ENCODE measurements around the gene CRADD. TPM values are rescaled to one million over a fixed set of nuclear protein-coding genes. Genes with fewer than 3 reads are reported as not detected.

Gene CRADD
- total and polyA plus RNA-seq, 2 donors (not counting 3 experiments of a cell fraction or from before 2014, with no cell fraction given), result 11.7 to 14.5 TPM

DNA sequence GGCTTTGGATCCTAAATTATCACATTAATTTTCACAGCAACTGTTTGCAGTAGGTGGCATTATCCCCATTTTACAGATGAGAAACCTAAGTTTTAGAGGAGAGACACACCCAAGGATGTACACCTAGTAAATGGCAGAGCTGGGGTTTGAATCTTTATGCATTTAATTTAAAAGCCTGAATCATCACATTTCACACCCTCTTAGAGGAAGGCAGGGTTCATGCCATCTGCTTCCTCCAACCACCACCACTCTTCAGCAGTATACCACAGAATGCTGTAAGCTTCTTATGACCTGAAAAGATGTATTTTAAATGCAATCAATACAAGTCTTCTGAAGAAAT is 90.3 kb downstream of the CRADD start:
- H3K9me1 ChIP-seq (replicated peaks; ENCODE audit: control insufficient read depth, extremely low read depth, insufficient read depth, low read length), result no peaks in the 10 kb centered on the region
- H3K27ac ChIP-seq (ENCODE audit: insufficient read depth, low read depth, low read length), result no peak overlapping the region
- FAIRE-seq (no peak), DNase-seq (ENCODE audit: low read depth, low spot score) (no peak)
- peaks cover 7% of the 10 kb centered on the region for H3K4me1 ChIP-seq (ENCODE audit: control insufficient read depth, extremely low read depth, insufficient read depth, low read length)
- no peaks in the 10 kb centered on the region for H3K9me3 ChIP-seq (replicated peaks; ENCODE audit: control insufficient read depth, insufficient read depth, low read length)
- H2AFZ ChIP-seq (ENCODE audit: low read depth, low read length), result no peak overlapping the region
- CTCF ChIA-PET, result interaction anchor here (0.6 to 5.3 kb wide), 46 partner anchors 8 to 691 kb away, joined by 3 to 294 read pairs (median 4); no protein-coding TSS in a partner anchor
- H3K4me3 ChIP-seq (replicated peaks in 1 of 3; ENCODE audit: insufficient read depth in 1 of 3, low read depth in 1 of 3, low read length in 3 of 3), result no peak overlapping the region
- H3K9ac ChIP-seq (replicated peaks; ENCODE audit: extremely low read depth, insufficient read depth, low read length), result no peak overlapping the region
- no peaks in the 10 kb centered on the region for H3K36me3 ChIP-seq (ENCODE audit: control insufficient read depth in 2 of 2, extremely low read depth in 1 of 2, insufficient read depth in 2 of 2, low read length in 2 of 2)
- POLR2A ChIA-PET, result no interaction called here
- BruUV-seq (replicated peaks), result no TSS peak
- TF ChIP-seq POLR2A (IDR thresholded peaks at IDR 0.05; ENCODE audit: low read depth, low read length), result no peak
- no peak overlapping the region for H3K4me2 ChIP-seq (ENCODE audit: insufficient read depth, low read length)
- dilution Hi-C loops (cut with MboI; ENCODE audit: extremely low pct_ligation_motif_present, low sequenced_read_pairs), result no loop called here
- intact Hi-C loops (cut with micrococcal nuclease), result loop anchor here (1.0 to 2.0 kb wide), 6 partner anchors 72 to 334 kb away; no protein-coding TSS in a partner anchor
- H3K27me3 ChIP-seq (ENCODE audit: control insufficient read depth in 2 of 2, insufficient read depth in 2 of 2, low read length in 2 of 2), result no peaks in the 10 kb centered on the region
- no peaks in the 10 kb centered on the region for H3K79me2 ChIP-seq (ENCODE audit: control insufficient read depth, insufficient read depth, low read length)
- H4K20me1 ChIP-seq (replicated peaks; ENCODE audit: control insufficient read depth, extremely low read depth, insufficient read depth, low read length), result no peaks in the 10 kb centered on the region

DNA sequence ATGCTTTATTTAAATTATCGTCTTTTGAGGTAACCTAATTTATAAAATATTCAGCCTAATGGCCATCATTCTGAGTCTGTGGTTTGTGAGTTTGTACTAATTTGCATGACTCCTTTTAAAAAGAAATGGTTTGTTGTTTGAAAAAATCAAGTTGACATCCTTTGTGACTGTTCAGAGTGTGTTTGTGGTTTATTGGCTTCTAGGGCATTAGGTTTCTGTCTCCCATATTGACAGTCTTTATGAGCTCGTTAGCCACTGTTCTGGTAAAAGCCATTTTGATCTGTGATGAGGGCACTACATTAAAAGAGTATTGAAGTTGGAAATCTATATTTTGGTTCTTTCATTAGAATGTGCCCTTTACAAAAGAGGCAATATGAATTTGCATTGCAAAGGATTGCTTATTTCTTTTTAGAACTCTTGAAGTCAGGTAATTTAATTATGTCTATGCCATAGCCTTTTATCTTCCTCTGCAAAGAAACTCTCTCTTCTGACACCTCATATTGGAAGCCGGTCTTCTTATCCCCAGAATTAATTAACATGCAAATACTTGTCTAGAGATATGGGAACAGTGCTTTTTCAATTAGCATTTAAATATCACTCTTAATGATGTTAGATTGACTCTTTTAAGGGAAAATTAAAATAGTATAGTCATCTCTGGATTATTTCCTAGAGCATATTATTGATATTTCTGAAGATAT is 95.0 kb downstream of the CRADD start:
- H4K20me1 ChIP-seq (replicated peaks; ENCODE audit: control insufficient read depth, extremely low read depth, insufficient read depth, low read length), result no peaks in the 10 kb centered on the region
- DNase-seq (ENCODE audit: low read depth, low spot score), result no peak
- BruUV-seq (replicated peaks), result no TSS peak
- no peaks in the 10 kb centered on the region for H3K9me1 ChIP-seq (replicated peaks; ENCODE audit: control insufficient read depth, extremely low read depth, insufficient read depth, low read length)
- H3K79me2 ChIP-seq (ENCODE audit: control insufficient read depth, insufficient read depth, low read length), result no peaks in the 10 kb centered on the region
- ChIA-PET POLR2A (no interaction called here), CTCF (interaction anchor here (0.8 kb wide), 1 partner anchor 329 kb away, joined by 3 read pairs; no protein-coding TSS in a partner anchor)
- dilution Hi-C loops (cut with MboI; ENCODE audit: extremely low pct_ligation_motif_present, low sequenced_read_pairs), result no loop called here
- H3K4me3 ChIP-seq (replicated peaks in 1 of 3; ENCODE audit: insufficient read depth in 1 of 3, low read depth in 1 of 3, low read length in 3 of 3), result no peak overlapping the region
- no peak overlapping the region for H3K9ac ChIP-seq (replicated peaks; ENCODE audit: extremely low read depth, insufficient read depth, low read length)
- no peaks in the 10 kb centered on the region for H3K36me3 ChIP-seq (ENCODE audit: control insufficient read depth in 2 of 2, extremely low read depth in 1 of 2, insufficient read depth in 2 of 2, low read length in 2 of 2)
- H2AFZ ChIP-seq (ENCODE audit: low read depth, low read length), result no peak overlapping the region
- no peak overlapping the region for H3K27ac ChIP-seq (ENCODE audit: insufficient read depth, low read depth, low read length)
- FAIRE-seq, result no peak
- no peak overlapping the region for H3K4me2 ChIP-seq (ENCODE audit: insufficient read depth, low read length)
- TF ChIP-seq, protein P1, sequence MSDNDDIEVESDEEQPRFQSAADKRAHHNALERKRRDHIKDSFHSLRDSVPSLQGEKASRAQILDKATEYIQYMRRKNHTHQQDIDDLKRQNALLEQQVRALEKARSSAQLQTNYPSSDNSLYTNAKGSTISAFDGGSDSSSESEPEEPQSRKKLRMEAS (IDR thresholded peaks at IDR 0.05; ENCODE audit: insufficient read depth, insufficient read length), result no peak
- no peak for TF ChIP-seq POLR2A (IDR thresholded peaks at IDR 0.05; ENCODE audit: low read depth, low read length)
- no peak for TF ChIP-seq MYC (IDR thresholded peaks at IDR 0.05; ENCODE audit: low read depth, low read length)
- no peak for TF ChIP-seq EZH2 (IDR thresholded peaks at IDR 0.05; ENCODE audit: borderline replicate concordance, low read depth, low read length, severe bottlenecking)
- TF ChIP-seq FOS (IDR thresholded peaks at IDR 0.05; ENCODE audit: borderline replicate concordance, insufficient read depth, low read length), result no peak
- TF ChIP-seq JUN (IDR thresholded peaks at IDR 0.05; ENCODE audit: borderline replicate concordance, insufficient read depth, insufficient read length, low read depth), result no peak
- TF ChIP-seq, protein P2, sequence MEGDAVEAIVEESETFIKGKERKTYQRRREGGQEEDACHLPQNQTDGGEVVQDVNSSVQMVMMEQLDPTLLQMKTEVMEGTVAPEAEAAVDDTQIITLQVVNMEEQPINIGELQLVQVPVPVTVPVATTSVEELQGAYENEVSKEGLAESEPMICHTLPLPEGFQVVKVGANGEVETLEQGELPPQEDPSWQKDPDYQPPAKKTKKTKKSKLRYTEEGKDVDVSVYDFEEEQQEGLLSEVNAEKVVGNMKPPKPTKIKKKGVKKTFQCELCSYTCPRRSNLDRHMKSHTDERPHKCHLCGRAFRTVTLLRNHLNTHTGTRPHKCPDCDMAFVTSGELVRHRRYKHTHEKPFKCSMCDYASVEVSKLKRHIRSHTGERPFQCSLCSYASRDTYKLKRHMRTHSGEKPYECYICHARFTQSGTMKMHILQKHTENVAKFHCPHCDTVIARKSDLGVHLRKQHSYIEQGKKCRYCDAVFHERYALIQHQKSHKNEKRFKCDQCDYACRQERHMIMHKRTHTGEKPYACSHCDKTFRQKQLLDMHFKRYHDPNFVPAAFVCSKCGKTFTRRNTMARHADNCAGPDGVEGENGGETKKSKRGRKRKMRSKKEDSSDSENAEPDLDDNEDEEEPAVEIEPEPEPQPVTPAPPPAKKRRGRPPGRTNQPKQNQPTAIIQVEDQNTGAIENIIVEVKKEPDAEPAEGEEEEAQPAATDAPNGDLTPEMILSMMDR (IDR thresholded peaks at IDR 0.05; ENCODE audit: extremely low read depth in 1 of 2, insufficient read depth in 1 of 2, low read depth in 1 of 2, low read length in 2 of 2), result no peak
- TF ChIP-seq GATA2 (IDR thresholded peaks at IDR 0.05; ENCODE audit: insufficient read depth, insufficient read length, low read depth, low read length), result no peak
- TF ChIP-seq POLR2AphosphoS5 (IDR thresholded peaks at IDR 0.05; ENCODE audit: insufficient read depth, low read depth, low read length), result no peak
- H3K27me3 ChIP-seq (ENCODE audit: control insufficient read depth in 2 of 2, insufficient read depth in 2 of 2, low read length in 2 of 2), result no peaks in the 10 kb centered on the region
- H3K9me3 ChIP-seq (replicated peaks; ENCODE audit: control insufficient read depth, insufficient read depth, low read length), result no peaks in the 10 kb centered on the region
- peaks cover 14% of the 10 kb centered on the region for H3K4me1 ChIP-seq (ENCODE audit: control insufficient read depth, extremely low read depth, insufficient read depth, low read length)
- intact Hi-C loops (cut with micrococcal nuclease), result no loop called here
